Rectal smooth muscle tissue (tissue), 1 donor: ENCODE results near the gene DCP2.

Source experiments
- H3K27ac ChIP-seq: one replicate; pipeline ENCODE4 v1.7.0; 2013; ENCODE audit warnings: low read depth, low read length, inconsistent platforms
- H3K27me3 ChIP-seq: one replicate; pipeline ENCODE4 v1.7.0; 2013; ENCODE audit warnings: low read length; ENCODE audit not compliant: control insufficient read depth, insufficient read depth
- H3K36me3 ChIP-seq: one replicate; pipeline ENCODE4 v1.7.0; 2013; ENCODE audit warnings: low read length; ENCODE audit not compliant: control insufficient read depth, insufficient read depth
- H3K4me1 ChIP-seq: one replicate; pipeline ENCODE4 v1.7.0; 2013; ENCODE audit warnings: low read length; ENCODE audit not compliant: control insufficient read depth, insufficient read depth
- H3K4me3 ChIP-seq: one replicate; pipeline ENCODE4 v1.7.0; 2013; ENCODE audit warnings: low read length
- H3K9ac ChIP-seq: one replicate; pipeline ENCODE4 v1.7.0; 2013; ENCODE audit warnings: low read length

Gene DCP2

DNA sequence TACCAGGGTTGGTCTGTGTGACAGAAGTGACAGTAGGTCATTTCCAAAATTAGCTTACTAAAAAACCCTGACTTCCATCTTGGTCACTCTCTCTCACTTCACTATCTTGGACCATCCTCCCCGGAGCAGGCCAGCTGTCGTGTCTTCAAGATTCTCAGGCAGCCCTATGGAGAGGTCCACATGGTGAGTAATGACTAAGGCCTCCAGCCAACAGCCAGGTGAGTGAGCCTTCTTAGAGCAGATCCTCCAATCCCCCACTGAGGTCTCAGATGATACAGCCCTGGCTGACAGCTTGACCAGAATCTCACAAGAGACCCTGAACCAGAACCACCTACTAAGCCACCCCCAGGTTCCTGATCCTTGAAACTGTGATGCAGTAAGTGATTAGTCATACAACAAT lies 92.0 kb downstream of the DCP2 start:
- Histone ChIP-seq H3K27ac (no peak overlapping the region), H3K27me3 (no peaks in the 10 kb centered on the region), H3K4me1 (no peaks in the 10 kb centered on the region), H3K9ac (no peak overlapping the region), H3K36me3 (no peaks in the 10 kb centered on the region), H3K4me3 (no peak overlapping the region)
